DOHH2 (cell line): Measurements from ENCODE around the gene GPR55.
"Not testable (repeated sequence)": the region's sequence is repeated elsewhere in the genome, so short reads cannot be mapped to it uniquely, and the experiment has no call there.

ENCODE experiments used
- H3F3A ChIP-seq: fragments of 200-600 bp; sonication (generic), shearing (Covaris generic); 2 replicates; pipeline ENCODE4 v1.6.0; 2016; ENCODE audit warnings: antibody characterized with exemption, mild to moderate bottlenecking; ENCODE audit not compliant: control insufficient read depth, insufficient read depth
- H3K27ac ChIP-seq: fragments of 200-600 bp; sonication (generic); 2 replicates; pipeline ENCODE4 v1.5.1; 2014; ENCODE audit warnings: low read depth, mild to moderate bottlenecking, low read length, moderate library complexity
- H3K27me3 ChIP-seq: fragments of 200-600 bp; sonication (generic); 2 replicates; pipeline ENCODE4 v1.6.1; 2014; ENCODE audit warnings: mild to moderate bottlenecking, low read length, mixed read lengths; ENCODE audit not compliant: control insufficient read depth
- H3K36me3 ChIP-seq: fragments of 200-600 bp; sonication (generic); 2 replicates; pipeline ENCODE4 v1.6.1; 2014; ENCODE audit warnings: mild to moderate bottlenecking, low read length, moderate library complexity, mixed read lengths; ENCODE audit not compliant: control insufficient read depth
- H3K4me1 ChIP-seq: fragments of 200-600 bp; sonication (generic); 2 replicates; pipeline ENCODE4 v1.6.1; 2014; ENCODE audit warnings: mild to moderate bottlenecking, low read length, mixed read lengths; ENCODE audit not compliant: control insufficient read depth
- H3K4me2 ChIP-seq: fragments of 200-600 bp; sonication (generic); 2 replicates; pipeline ENCODE4 v1.6.0; 2014; ENCODE audit warnings: mild to moderate bottlenecking, low read length, moderate library complexity
- H3K4me3 ChIP-seq: fragments of 200-600 bp; sonication (generic); 2 replicates; pipeline ENCODE4 v1.5.1; 2014; ENCODE audit warnings: mild to moderate bottlenecking, low read length, mixed read lengths
- H3K79me2 ChIP-seq: fragments of 200-600 bp; sonication (generic); 2 replicates; pipeline ENCODE4 v1.6.1; 2014; ENCODE audit warnings: mild to moderate bottlenecking, low read length, mixed read lengths; ENCODE audit not compliant: control insufficient read depth
- H3K9me2 ChIP-seq: fragments of 200-600 bp; sonication (generic); replicated peaks from 2 replicates; pipeline ENCODE4 v1.6.1; 2014; ENCODE audit warnings: mild to moderate bottlenecking, low read length, mixed read lengths; ENCODE audit not compliant: control insufficient read depth
- H3K9me3 ChIP-seq: fragments of 200-600 bp; sonication (generic); 2 replicates; pipeline ENCODE4 v1.6.1; 2014; ENCODE audit warnings: antibody characterized with exemption, low read length, mixed read lengths; ENCODE audit not compliant: control insufficient read depth, insufficient read depth
- H4K20me1 ChIP-seq: fragments of 200-600 bp; sonication (generic); 2 replicates; pipeline ENCODE4 v1.6.0; 2014; ENCODE audit warnings: low read depth, mild to moderate bottlenecking, antibody characterized with exemption, low read length, moderate library complexity; ENCODE audit not compliant: control insufficient read depth, insufficient read depth
- CTCF ChIP-seq: fragments of 200-600 bp; sonication (generic); IDR thresholded peaks from one replicate; pipeline ENCODE4 v1.5.1; 2014; ENCODE audit warnings: antibody characterized with exemption, mild to moderate bottlenecking, low read depth, low read length; ENCODE audit not compliant: poor library complexity, severe bottlenecking
- EZH2phosphoT487 ChIP-seq: fragments of 200-600 bp; sonication (generic); IDR thresholded peaks from 2 replicates; pipeline ENCODE4 v1.6.1; 2017; ENCODE audit warnings: borderline replicate concordance, mild to moderate bottlenecking, antibody characterized with exemption, low read length, moderate library complexity, mixed read lengths

Gene GPR55

GRCh38 chr2:230969659-230970015, 44.6 kb upstream of the GPR55 start:
- H3K4me3 ChIP-seq = no peak overlapping the region
- no peak overlapping the region for H3K27ac ChIP-seq

GRCh38 chr2:230968921-230969658, 44.0 kb upstream of the GPR55 start:
- TF ChIP-seq EZH2phosphoT487 (no peak), CTCF (no peak)
- Histone ChIP-seq H3F3A (no peaks in the 10 kb centered on the region), H3K36me3 (no peaks in the 10 kb centered on the region), H3K4me1 (peaks cover 4% of the 10 kb centered on the region), H3K27ac (no peak overlapping the region), H3K4me3 (no peak overlapping the region), H4K20me1 (no peaks in the 10 kb centered on the region), H3K79me2 (no peaks in the 10 kb centered on the region), H3K9me2 (no peaks in the 10 kb centered on the region), H3K27me3 (no peaks in the 10 kb centered on the region; the same call in 1 of the 2 replicates), H3K4me2 (no peak overlapping the region), H3K9me3 (no peaks in the 10 kb centered on the region)

More at GRCh38 chr2:230969659-230970015, 44.6 kb upstream of the GPR55 start:
- no peak for TF ChIP-seq CTCF
- H3K79me2 ChIP-seq = no peaks in the 10 kb centered on the region
- H3F3A ChIP-seq = no peaks in the 10 kb centered on the region
- H3K4me1 ChIP-seq = peaks cover 9% of the 10 kb centered on the region
- H3K9me2 ChIP-seq = no peaks in the 10 kb centered on the region
- peaks cover 3% of the 10 kb centered on the region for H3K27me3 ChIP-seq
- no peaks in the 10 kb centered on the region for H4K20me1 ChIP-seq
- no peaks in the 10 kb centered on the region for H3K36me3 ChIP-seq
- no peak overlapping the region for H3K4me2 ChIP-seq
- H3K9me3 ChIP-seq = no peaks in the 10 kb centered on the region

GRCh38 chr2:230968314-230968713, 43.3 kb upstream of the GPR55 start:
- not testable (repeated sequence) for H3F3A ChIP-seq, H3K4me3 ChIP-seq, H4K20me1 ChIP-seq, H3K36me3 ChIP-seq, H3K4me1 ChIP-seq, H3K27ac ChIP-seq, H3K9me2 ChIP-seq, H3K27me3 ChIP-seq, H3K79me2 ChIP-seq, H3K9me3 ChIP-seq, H3K4me2 ChIP-seq

- TF ChIP-seq CTCF (no peak), EZH2phosphoT487 (no peak)
- no peaks in the 10 kb centered on the region for H3F3A ChIP-seq
- no peak overlapping the region for H3K27ac ChIP-seq
Measured at GRCh38 chr2:230967113-230967512, 42.1 kb upstream of the GPR55 start.

More at GRCh38 chr2:230967113-230967512, 42.1 kb upstream of the GPR55 start:
- Histone ChIP-seq H3K27me3 (no peaks in the 10 kb centered on the region; the same call in 1 of the 2 replicates), H4K20me1 (no peaks in the 10 kb centered on the region), H3K9me3 (no peaks in the 10 kb centered on the region), H3K36me3 (no peaks in the 10 kb centered on the region), H3K4me1 (no peaks in the 10 kb centered on the region), H3K79me2 (no peaks in the 10 kb centered on the region), H3K4me3 (no peak overlapping the region), H3K4me2 (no peak overlapping the region), H3K9me2 (no peaks in the 10 kb centered on the region)
